GM23338 (cell line): Measurements from ENCODE around the gene FBXO33.

ENCODE experiments used
- CREB1 ChIP-seq: fragments of 250-450 bp; sonication (Bioruptor Pico); IDR thresholded peaks from 2 replicates; pipeline ENCODE4 v1.5.0; 2020; ENCODE audit warnings: low read depth, mild to moderate bottlenecking, moderate library complexity
- CTCF ChIP-seq, 2 experiments: fragments of 200-600 bp in 1 of 2; sonication (generic) in 1 of 2; conservative IDR thresholded peaks; 2 replicates each; pipeline versions ENCODE4 v1.5.1 to v1.6.1; 2016 to 2017; ENCODE audit warnings: antibody characterized with exemption in 2 of 2, low read depth in 2 of 2, mild to moderate bottlenecking in 2 of 2, moderate library complexity in 1 of 2
- ETS1 ChIP-seq: IDR thresholded peaks from 2 replicates; pipeline ENCODE4 v1.6.1; 2016; ENCODE audit warnings: antibody characterized with exemption
- EZH2 ChIP-seq: fragments of 200-600 bp; sonication (generic); IDR thresholded peaks from one replicate; pipeline ENCODE4 v1.8.0; 2017; ENCODE audit warnings: antibody characterized with exemption, mild to moderate bottlenecking, low read depth; ENCODE audit not compliant: unreplicated experiment
- EZH2phosphoT487 ChIP-seq: fragments of 200-600 bp; sonication (generic); IDR thresholded peaks from one replicate; pipeline ENCODE4 v1.8.1; 2018; ENCODE audit warnings: antibody characterized with exemption; ENCODE audit not compliant: unreplicated experiment
- JUNB ChIP-seq: IDR thresholded peaks from one replicate; pipeline ENCODE4 v1.6.1; 2016; ENCODE audit warnings: antibody characterized with exemption; ENCODE audit not compliant: unreplicated experiment
- NANOG ChIP-seq: IDR thresholded peaks from 2 replicates; pipeline ENCODE4 v1.6.1; 2016; ENCODE audit warnings: antibody characterized with exemption, borderline replicate concordance
- POLR2AphosphoS5 ChIP-seq: IDR thresholded peaks from 2 replicates; pipeline ENCODE4 v1.6.1; 2016; ENCODE audit warnings: antibody characterized with exemption, low read depth
- REST ChIP-seq: IDR thresholded peaks from one replicate; pipeline ENCODE4 v1.6.1; 2018; ENCODE audit warnings: antibody characterized with exemption; ENCODE audit not compliant: unreplicated experiment
- STAT1 ChIP-seq: IDR thresholded peaks from one replicate; pipeline ENCODE4 v1.6.1; 2016; ENCODE audit warnings: antibody characterized with exemption; ENCODE audit not compliant: unreplicated experiment
- ZNF114 ChIP-seq: fragments of 250-450 bp; sonication (Bioruptor Pico); IDR thresholded peaks from 2 replicates; pipeline ENCODE4 v1.5.0; 2020; ENCODE audit warnings: mild to moderate bottlenecking, moderate library complexity
- ZNF331 ChIP-seq: fragments of 250-450 bp; sonication (Bioruptor Pico); IDR thresholded peaks from 2 replicates; pipeline ENCODE4 v1.5.0; 2020; ENCODE audit warnings: low read depth, mild to moderate bottlenecking, moderate library complexity

- no peak for TF ChIP-seq EZH2
- TF ChIP-seq ZNF114 (CRISPR knock-in tag): no peak
- TF ChIP-seq NANOG: no peak
- no peak for TF ChIP-seq CTCF (conservative IDR thresholded peaks at IDR 0.05; ENCODE audit: low read depth in 2 of 2)
- no peak for TF ChIP-seq REST
- no peak for TF ChIP-seq POLR2AphosphoS5
- TF ChIP-seq ETS1: no peak
- TF ChIP-seq EZH2phosphoT487: no peak
- no peak for TF ChIP-seq CREB1 (CRISPR knock-in tag)
- TF ChIP-seq JUNB: no peak
- no peak for TF ChIP-seq STAT1
- no peak for TF ChIP-seq ZNF331 (CRISPR knock-in tag)
These were observed 67.7 kb downstream of the FBXO33 start for GRCh38 chr14:39364509-39364908.
